Measurements from ENCODE around the gene NUP210L.

NUP210L gene

GRCh38 chr1:153985341-153985912 is 169.4 kb downstream of the NUP210L start:
- Histone ChIP-seq H3K4me3 (ENCODE audit: low read depth, low read length) (peak overlapping the region; percentile 59), H3K36me3 (ENCODE audit: control insufficient read depth in 2 of 2, insufficient read depth in 1 of 2, low read length in 2 of 2) (peaks cover 7 to 35% of the 10 kb centered on the region in 2 experiments), H3K27ac (ENCODE audit: extremely low read depth, low read depth, low read length) (peak overlapping the region; percentile 57; the same call in 1 of the 2 replicates), H3K4me1 (ENCODE audit: control insufficient read depth, insufficient read depth, low read length) (peaks cover 8% of the 10 kb centered on the region; the same call in 1 of the 2 replicates), H3K9me3 (ENCODE audit: control insufficient read depth, insufficient read depth, low read depth, low read length) (no peaks in the 10 kb centered on the region)
- POLR2A ChIA-PET, result interaction anchor here (0.5 to 6.3 kb wide), 7 partner anchors 8 to 258 kb away, joined by 4 to 114 read pairs (median 6); partner anchors contain the start of genes CREB3L4, CRTC2, DENND4B and INTS3
- CTCF ChIA-PET, result interaction anchor here (0.7 to 4.3 kb wide), 12 partner anchors 7 to 634 kb away, joined by 3 to 46 read pairs (median 7); partner anchors contain the start of genes CREB3L4, DENND4B, JTB and NPR1
- no peak for TF ChIP-seq ZNF837 (tag by site-specific recombination; IDR thresholded peaks at IDR 0.05)
- TF ChIP-seq SP3 (tag by site-specific recombination; IDR thresholded peaks at IDR 0.05), result no peak
- no peak for TF ChIP-seq HOXD13 (CRISPR knock-in tag; IDR thresholded peaks at IDR 0.05; ENCODE audit: borderline replicate concordance)
- no peak for TF ChIP-seq ZNF518A (tag by site-specific recombination; conservative IDR thresholded peaks at IDR 0.05; ENCODE audit: low read depth)
- no peak for TF ChIP-seq ZNF211 (tag by site-specific recombination; IDR thresholded peaks at IDR 0.05; ENCODE audit: low read depth)
- no peak for TF ChIP-seq FEZF1 (tag by site-specific recombination; IDR thresholded peaks at IDR 0.05)
- no peak for TF ChIP-seq ZNF558 (tag by site-specific recombination; IDR thresholded peaks at IDR 0.05)
- TF ChIP-seq, protein P1, sequence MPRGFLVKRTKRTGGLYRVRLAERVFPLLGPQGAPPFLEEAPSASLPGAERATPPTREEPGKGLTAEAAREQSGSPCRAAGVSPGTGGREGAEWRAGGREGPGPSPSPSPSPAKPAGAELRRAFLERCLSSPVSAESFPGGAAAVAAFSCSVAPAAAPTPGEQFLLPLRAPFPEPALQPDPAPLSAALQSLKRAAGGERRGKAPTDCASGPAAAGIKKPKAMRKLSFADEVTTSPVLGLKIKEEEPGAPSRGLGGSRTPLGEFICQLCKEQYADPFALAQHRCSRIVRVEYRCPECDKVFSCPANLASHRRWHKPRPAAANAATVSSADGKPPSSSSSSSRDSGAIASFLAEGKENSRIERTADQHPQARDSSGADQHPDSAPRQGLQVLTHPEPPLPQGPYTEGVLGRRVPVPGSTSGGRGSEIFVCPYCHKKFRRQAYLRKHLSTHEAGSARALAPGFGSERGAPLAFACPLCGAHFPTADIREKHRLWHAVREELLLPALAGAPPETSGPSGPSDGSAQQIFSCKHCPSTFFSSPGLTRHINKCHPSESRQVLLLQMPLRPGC (tag by site-specific recombination; IDR thresholded peaks at IDR 0.05), result no peak
- TF ChIP-seq WT1 (tag by site-specific recombination; IDR thresholded peaks at IDR 0.05), result 0 out of 2 replicates have a peak, but pooled peaks have one; percentile 19
- no peak for TF ChIP-seq ZNF529 (tag by site-specific recombination; IDR thresholded peaks at IDR 0.05; ENCODE audit: insufficient replicate concordance)
- TF ChIP-seq SP7 (tag by site-specific recombination; IDR thresholded peaks at IDR 0.05), result no peak; the same call in 1 of the 2 replicates
- no peak for TF ChIP-seq ZNF473 (tag by site-specific recombination; IDR thresholded peaks at IDR 0.05)
- 0 out of 2 replicates have a peak, but pooled peaks have one; percentile 19 for TF ChIP-seq ZBTB48 (tag by site-specific recombination; IDR thresholded peaks at IDR 0.05)
- no peak for TF ChIP-seq ZNF146 (tag by site-specific recombination; IDR thresholded peaks at IDR 0.05)
- TF ChIP-seq ZBTB44 (tag by site-specific recombination; IDR thresholded peaks at IDR 0.05), result no peak
- no peak for TF ChIP-seq KLF16 (tag by site-specific recombination; IDR thresholded peaks at IDR 0.05)
- TF ChIP-seq ZNF266 (tag by site-specific recombination; IDR thresholded peaks at IDR 0.05; ENCODE audit: low read depth), result no peak
- no peak for TF ChIP-seq TCF7L2 (IDR thresholded peaks at IDR 0.05; ENCODE audit: borderline replicate concordance, low read depth, low read length)
- peak; percentile 42; the same call in 1 of the 2 replicates for TF ChIP-seq ZNF600 (tag by site-specific recombination; IDR thresholded peaks at IDR 0.05)
- TF ChIP-seq ZNF302 (tag by site-specific recombination; IDR thresholded peaks at IDR 0.05; ENCODE audit: low read depth), result no peak
- no peak for TF ChIP-seq ZNF549 (tag by site-specific recombination; IDR thresholded peaks at IDR 0.05)
- TF ChIP-seq ZBTB21 (tag by site-specific recombination; IDR thresholded peaks at IDR 0.05), result no peak
- TF ChIP-seq ZNF37A (tag by site-specific recombination; IDR thresholded peaks at IDR 0.05), result no peak
- no peak for TF ChIP-seq ZNF148 (tag by site-specific recombination; IDR thresholded peaks at IDR 0.05; ENCODE audit: borderline replicate concordance)
- no peak for TF ChIP-seq ZNF202 (tag by site-specific recombination; IDR thresholded peaks at IDR 0.05; ENCODE audit: borderline replicate concordance)
- TF ChIP-seq, protein P2, sequence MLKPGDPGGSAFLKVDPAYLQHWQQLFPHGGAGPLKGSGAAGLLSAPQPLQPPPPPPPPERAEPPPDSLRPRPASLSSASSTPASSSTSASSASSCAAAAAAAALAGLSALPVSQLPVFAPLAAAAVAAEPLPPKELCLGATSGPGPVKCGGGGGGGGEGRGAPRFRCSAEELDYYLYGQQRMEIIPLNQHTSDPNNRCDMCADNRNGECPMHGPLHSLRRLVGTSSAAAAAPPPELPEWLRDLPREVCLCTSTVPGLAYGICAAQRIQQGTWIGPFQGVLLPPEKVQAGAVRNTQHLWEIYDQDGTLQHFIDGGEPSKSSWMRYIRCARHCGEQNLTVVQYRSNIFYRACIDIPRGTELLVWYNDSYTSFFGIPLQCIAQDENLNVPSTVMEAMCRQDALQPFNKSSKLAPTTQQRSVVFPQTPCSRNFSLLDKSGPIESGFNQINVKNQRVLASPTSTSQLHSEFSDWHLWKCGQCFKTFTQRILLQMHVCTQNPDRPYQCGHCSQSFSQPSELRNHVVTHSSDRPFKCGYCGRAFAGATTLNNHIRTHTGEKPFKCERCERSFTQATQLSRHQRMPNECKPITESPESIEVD (tag by site-specific recombination; IDR thresholded peaks at IDR 0.05), result no peak
